Activated T-helper 9 cell treated with anti-CD3 and anti-CD28 coated beads, Interleukin-2, amount 50 U/mL, for 16 hours (primary cell): ENCODE results near the gene FRRS1L.

Source experiments
- DNase-seq: peaks from one replicate; pipeline ENCODE4 v3.0.0-alpha.2; 2020; ENCODE audit warnings: low read depth

The FRRS1L gene

DNA sequence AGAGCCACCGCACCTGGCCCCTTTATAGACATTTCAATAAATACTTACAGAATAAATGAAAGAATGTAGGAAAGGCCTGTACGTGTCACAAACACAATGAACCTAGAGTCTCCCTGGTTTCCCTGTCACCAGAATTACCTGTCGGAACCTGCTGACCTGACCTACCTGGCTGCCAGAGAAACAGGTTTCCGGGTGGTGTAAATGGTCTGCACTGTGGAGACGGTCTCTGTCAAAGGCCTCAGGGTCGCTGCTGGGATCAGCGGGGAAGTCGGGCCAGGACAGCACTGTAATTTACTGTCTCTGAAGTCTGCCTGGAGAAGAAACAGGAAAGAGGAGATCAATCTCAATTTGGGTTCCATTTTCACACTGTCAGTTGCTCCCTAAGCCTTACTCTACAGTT, 9.3 kb upstream of the FRRS1L start:
- no peak for DNase-seq

DNA sequence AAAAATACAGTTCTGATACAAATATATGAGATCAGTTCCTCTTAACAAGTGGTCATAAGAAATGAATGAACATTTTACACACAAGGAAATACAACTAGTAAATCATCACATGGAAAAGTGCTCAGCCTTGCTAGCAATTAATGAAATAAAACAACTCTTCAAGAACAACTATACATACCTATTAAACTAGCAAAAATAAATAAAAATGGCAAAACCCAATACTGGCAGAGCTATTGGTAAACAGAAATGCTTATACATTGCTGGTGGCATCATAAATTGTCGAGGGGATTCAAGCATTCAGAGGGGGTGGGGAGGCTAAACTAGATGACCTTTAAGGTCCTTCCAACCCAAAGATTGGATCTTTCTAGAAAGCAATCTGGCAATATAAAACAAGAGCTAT, 5.9 kb upstream of the FRRS1L start:
- DNase-seq: no peak

DNA sequence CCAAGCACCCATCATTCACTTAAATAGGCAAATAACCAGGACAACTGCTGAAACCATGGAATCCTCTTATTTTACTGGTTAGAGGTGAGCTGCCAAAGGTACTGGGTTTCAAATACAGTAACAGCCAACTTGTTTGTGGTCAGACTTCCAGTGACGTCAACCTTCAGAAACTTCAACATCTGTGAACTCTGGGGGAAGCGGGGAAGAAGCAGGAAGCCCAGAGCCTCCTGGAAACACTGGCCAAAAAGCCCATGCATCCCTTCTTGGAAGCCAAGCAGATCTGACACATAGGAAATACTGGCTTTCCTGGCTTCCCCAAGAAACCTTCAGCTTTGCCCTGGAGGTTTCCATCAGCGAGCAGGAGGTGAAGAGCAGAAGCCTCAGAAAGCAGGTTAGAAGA, 4.9 kb upstream of the FRRS1L start:
- DNase-seq: no peak

DNA sequence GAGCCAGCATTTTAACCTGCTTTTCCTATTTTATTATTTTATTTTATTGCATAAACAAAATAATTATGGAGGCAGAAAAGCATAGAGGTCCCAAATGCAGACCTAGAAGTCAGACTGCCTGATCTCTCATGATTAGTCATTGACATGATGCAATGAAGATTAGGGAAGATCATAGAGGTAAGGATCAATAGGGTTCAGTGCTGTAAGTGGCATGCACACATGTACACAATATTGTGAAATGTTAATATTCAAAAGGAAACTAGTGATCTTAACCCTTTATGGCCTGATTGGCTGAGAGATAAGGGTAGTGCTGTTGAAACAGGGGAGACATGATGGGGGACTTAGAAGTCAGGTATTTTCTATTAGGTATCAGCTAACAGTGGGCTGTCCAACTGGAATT, 1.1 kb upstream of the FRRS1L start:
- no peak for DNase-seq

DNA sequence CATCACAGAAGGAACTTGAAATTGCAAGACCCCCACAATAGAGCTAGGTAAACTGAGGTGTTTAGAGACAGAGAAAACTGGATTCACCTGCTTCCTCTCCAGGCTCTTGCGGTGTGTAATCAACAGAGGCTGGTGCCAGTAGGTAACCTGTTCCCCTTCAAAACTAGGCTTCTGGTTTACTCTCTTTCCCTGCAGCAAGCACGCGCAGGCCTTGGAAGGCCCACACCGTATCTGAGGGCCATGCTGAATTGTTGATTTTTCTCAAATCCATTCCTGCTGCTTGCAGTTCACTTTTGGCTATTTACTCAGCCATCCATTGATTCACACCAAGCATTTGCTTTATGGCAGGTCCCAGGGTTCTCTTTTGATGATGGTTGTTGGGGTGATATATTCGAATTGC, 667 bp upstream of the FRRS1L start:
- DNase-seq: no peak

DNA sequence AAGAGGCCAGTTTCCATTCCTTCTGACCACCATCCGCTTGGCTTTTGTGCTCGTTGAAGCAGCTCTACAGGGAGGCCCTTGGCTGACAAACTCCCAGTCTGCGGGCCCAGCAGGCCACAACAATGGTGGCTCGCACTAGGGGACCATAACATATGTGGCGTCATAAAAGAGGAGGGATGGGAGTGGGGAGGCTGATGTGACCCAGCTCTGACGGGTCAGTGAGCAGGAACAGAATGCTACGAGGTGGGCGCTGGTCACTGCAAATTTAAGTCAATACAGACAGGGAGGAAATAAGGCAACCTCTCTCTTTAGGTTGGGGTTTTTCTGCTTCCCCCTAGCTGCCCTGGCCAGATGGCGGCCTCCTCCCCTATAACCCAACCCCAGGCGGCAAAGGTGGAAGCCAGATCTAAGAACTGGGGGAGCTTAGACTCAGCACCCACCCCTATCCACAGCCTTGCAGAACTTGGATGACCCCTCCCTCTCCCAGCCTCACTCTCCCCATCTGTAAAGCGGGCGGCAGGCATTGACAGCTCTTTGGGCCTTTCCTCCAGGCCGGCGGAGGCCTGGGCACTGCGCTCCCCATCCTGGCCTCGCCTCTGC, 778 bp downstream of the FRRS1L start:
- no peak for DNase-seq

DNA sequence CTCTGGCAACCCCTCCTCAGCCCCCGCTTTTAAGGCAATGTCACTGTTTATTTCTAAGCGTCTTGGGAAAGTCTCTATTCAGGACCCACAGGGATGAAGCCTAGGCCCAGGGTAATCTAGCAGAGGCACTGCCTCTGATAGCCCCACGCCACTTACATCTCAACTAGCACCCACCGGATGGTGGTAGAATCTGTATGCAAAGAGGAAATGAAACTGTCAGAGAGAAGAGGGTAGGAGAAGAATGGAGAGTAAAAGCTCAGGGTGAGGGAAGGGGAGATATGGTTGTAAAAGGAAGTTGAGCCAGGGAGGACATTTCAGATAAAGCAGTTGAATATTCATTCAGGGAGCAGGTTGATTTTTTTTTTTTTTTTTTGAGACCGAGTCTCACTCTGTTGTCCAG, 3.0 kb downstream of the FRRS1L start:
- no peak for DNase-seq

DNA sequence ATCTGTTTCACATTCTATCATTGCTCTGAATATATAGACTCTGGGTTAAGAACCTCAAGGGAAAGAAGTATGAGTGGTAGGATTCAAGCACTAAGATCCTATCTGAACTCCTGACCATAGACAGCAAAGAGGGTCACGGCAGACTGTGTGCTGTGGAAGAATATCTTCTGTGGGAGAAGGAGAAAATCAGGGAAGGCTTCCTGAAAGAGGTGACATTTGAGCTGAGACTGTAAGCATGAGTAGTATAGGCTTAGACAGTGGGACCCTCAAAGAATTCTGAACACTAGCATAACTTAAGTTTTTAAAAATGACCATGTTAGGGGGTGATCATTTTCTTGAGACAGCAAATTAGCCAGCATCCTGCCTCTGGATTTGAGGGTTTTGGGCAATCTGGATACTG, 3.9 kb downstream of the FRRS1L start:
- no peak for DNase-seq

DNA sequence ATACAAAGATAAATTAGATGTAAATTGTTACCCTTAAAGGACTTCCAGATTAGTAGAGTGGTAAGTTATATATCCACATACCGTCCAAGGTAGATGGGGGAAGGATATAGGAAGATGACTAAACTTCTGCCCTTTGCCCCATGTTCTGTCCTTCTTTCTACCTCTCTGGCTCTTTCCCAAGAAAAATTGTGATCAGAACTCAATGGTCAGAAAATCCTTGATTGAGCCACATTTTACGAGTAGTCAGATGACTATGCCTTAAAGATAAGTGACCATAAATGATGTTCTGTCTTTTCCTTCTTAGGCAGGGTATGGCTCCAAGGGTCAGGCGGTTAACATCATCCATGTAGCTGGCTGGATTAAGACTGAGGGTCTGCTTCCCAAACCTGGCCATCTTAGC, 4.4 kb downstream of the FRRS1L start:
- no peak for DNase-seq

DNA sequence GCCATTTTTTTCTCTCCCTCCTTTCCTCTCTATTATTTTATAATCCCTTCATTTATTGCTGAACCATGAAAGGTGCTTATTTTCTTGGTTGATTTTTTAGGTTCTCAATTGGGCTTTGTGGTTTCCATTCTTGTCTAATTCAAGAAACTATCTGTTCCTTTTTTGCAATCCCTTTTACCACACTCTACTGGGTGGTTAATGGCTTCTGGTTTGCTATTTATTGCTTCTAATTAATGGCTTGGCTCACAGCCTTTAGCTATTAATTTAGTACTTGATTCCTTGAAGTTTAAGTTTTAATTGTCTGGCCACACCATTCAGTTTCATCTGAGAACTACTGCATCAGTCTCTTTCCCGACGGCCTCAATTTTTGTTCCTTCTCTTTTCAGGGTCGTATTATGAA, 5.6 kb downstream of the FRRS1L start:
- DNase-seq: no peak

DNA sequence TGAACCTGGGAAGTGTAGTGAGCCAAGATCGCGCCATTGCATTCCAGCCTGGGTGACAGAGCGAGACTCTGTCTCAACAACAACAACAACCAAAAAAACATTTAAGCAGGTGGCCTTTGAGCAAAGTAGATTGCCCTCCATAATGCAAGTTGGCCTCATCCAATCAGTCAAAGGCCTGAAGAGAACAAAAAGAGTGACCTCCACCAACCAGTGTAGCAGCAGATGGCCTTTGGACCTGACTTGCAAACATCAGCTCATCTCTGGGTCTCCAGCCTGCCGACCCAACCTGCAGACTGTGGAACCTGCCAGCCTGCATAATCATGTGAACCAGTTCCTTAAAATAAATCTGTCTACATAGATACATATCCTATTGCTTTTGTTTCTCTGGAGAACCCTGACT, 7.5 kb downstream of the FRRS1L start:
- DNase-seq: no peak

DNA sequence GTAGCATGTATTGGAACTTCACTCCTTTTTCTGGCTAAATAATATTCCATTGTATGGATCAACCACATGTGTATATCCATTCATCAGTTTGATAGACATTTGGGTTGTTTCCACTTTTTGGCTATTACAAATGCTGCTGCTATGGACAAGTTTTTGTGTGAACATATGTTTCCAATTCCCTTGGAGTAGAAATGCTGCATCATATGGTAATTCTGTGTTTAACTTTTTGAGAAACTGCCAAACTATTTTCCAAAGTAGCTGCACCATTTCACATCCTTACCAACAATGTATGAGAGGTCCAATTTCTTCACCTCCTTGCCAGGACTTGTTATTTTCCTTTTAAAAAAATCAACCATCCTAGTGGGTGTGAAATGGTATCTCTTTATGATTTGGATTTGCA, 8.4 kb downstream of the FRRS1L start:
- DNase-seq: no peak

DNA sequence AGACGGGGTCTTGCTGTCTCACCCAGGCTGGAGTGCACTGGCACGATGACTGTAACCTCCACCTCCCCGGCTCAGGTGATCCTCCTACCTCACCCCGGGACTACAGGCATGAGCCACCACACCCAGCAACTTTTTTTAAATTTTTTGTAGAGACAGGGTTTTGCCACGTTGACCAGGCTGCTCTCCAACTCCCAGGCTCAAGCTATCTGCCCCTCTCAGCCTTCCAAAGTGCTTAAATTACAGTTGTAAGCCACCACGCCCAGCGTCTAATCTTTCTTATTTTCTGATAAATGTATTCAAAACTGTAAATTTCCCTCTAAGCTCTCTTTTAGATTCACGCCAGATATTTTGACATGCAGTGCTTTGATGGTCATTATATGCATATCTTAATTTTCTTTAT, 10.3 kb downstream of the FRRS1L start:
- no peak for DNase-seq

DNA sequence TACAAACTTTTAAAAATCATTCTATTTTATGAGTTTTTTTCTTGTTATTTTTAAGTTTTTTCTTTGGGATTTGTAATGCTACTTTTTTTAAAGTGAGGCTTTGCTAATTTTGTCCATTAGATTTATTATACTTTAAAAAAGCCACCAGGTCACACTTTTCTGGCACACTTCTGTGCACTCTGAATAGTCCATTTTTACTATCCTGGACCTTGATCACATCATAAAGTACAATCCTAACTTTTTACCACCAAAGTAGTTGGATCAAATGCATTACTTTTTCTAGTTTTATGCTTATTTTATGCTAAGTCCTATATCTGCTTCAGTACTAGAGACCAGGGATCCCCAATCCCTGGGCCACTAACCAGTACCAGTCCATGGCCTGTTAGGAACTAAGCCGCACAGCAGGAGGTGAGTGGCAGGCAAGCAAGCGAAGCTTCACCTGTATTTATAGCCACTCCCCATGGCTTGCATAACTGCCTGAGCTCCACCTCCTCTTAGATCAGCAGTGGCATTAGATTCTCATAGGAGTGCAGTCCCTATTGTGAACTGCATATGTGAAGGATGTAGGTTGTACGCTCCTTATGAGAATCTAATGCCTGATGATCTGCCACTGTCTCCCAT, 16.0 kb downstream of the FRRS1L start:
- no peak for DNase-seq

DNA sequence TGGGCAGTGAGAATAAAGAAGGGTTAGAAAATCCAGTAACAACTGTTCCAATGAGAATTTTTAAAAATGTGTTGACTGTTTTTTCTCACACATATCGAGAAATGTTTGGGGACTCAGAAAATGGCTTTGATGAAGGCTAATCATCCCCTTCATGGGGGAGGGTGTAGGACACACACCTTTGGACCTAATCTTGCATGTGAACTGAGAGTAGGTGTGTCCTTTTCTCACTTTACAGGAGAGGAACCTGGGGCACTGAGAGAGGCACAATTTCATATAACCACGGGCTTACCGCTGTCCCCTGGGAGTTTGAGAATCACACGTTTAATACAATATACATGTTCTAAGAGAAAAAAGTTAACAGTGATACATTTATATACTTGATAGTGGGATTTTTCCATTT, 17.3 kb downstream of the FRRS1L start:
- DNase-seq: no peak

DNA sequence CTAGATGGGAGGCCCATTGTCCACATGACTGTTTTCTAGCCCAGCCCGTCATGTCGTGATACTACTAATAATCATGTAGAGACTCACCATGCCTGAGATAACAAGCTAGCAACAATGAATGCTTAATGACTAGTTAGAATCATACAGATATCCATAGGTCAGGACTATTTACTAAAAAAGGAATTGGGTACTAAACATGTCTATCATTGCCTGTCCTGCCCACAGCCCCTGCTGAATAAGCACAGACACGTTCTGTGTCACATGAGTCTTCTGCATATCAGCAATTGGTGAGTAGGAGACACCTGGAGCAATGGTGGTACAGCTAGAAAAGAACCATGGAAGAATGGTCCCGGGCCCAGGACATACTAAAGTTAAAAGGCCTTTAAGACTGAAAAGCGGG, 18.0 kb downstream of the FRRS1L start:
- no peak for DNase-seq

DNA sequence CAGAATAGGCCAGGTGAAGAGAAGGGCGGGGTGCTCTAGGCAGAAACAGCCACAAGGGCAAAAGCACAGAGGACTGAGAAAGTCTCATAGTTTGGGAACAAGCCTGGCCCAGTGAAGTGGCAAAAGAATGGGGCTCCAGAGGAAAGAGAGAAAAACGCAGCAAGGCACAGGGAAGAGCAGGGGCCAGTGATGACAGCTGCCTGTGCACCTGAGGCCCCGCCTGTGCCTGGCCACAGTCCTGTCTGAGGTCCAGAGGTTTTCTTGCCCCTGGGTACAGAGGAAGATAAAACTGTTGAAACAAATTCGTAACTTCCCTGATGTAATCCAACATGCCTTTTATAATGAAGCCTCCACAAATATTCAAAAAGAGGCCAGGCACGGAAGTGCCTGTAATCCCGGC, 22.0 kb downstream of the FRRS1L start:
- no peak for DNase-seq

DNA sequence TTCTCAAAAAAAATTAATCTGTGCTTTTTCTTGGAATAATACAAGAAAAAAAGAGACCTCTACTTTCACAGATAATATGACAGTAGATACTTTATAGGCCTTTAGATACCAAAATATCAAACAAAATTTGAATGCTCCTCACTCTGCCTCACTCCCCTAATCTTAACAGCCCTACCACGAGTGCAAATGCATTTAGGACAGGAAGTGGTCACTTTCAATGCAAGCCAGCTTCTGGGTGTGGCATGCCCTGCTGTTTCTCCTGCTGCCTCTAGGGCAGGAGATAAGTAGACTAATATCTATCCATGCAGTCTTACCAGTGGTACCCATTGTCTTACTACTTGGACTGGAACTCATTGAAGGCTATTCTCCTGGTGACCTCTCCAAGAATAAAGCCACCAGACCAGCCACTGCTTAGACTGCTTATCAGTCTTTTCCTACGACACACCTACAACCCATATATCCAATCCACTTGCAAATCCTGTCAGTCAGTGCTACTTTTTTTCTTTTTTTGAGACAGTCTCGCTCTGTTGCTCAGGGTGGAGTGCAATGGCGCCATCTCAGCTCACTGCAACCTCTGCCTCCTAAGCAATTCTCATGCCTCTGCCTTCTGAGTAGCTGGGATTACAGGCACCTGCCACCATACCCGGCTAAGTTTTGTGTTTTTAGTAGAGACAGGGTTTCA, 23.0 kb downstream of the FRRS1L start:
- no peak for DNase-seq

DNA sequence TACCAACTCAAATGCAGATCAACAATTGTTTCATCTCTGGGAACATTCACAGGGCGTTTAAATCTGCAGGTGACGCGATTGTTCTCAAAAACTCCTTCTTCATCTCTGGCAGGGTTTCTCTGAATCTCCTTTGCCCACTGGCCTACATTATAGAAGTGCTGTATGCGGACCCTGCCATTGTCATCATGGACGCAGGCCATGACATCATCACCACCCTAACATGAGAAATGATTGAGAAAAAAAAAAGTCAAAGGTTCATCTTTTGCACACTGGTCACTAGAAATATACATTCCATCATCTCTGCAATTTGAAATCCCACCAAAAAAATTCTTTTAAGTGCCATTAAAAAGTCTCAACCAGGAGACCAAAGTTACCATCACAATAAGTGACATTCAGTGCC, 25.7 kb downstream of the FRRS1L start:
- DNase-seq: no peak

DNA sequence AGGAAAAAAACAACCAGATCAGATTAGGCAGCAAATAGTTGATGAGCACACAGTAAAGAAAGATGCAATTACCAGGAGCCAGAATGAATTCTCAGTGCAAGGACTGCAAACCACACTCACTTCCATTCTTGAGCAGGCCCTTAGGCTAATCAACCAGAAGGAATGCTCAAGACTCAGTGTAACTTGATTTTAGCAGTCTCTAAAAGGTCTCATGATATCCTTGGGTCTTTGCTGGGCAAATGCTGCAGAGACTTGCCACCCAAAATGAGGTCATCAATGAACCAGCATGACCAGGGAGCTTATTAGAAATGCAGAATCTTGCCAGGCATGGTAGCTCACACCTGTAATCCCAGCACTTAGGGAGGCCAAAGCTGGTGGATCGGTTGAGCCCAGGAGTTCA, 27.2 kb downstream of the FRRS1L start:
- no peak for DNase-seq

DNA sequence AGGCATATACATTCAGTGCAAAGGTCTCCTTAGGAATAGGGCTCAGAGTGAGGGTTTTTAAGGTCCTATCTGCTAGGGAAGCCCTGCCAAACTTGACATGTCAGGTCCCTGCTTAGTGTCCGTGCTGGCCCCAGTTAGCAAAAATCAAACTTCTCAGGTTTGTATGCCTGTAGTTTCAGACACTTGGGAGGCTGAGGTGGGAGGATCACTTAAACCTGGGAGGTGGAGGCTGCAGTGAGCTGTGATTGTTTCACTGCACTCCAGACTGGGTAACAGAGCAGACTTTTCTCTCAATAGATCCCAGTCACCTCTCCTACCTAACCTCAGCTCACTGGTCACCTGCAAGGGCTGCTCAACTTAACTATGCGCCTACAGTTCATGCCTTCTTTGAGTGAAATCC, 28.6 kb downstream of the FRRS1L start:
- DNase-seq: no peak

DNA sequence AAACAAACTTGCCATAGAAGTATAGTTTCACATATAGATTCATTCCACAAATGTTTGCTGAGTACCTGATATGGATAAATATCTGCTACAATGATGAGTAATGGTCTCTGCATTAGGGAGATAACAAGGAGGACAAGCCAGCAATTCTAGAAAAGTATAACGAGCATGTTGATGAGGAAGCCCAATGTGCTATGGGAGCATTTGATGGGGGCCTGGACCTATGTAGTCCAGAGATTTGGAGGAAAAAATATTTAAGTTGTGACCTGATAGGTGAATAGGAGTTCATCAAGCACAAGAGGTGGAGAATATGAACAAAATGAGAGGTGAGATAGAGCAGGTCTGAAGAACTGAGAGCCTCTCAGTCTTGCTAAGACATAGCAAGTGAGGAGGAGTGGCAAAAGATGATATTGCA, 32.9 kb downstream of the FRRS1L start:
- no peak for DNase-seq

DNA sequence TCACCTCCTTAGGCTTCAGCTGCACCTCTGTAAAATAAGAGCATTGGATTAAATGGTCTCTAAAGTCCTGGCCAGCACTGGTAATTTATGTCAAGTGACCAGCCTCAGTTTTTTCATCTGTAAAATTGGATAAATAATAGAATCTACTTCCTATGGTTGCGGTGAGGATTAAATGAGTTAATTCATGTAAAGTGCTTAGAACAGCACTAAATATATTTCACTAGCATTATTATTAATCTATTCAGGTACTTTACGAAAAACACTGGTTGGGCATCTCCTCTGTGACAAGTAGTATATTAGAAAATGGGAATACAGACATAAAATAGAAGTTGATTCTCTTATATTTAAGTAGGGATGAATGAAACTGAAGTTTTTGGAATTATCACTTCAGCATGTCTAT, 33.5 kb downstream of the FRRS1L start:
- DNase-seq: no peak

DNA sequence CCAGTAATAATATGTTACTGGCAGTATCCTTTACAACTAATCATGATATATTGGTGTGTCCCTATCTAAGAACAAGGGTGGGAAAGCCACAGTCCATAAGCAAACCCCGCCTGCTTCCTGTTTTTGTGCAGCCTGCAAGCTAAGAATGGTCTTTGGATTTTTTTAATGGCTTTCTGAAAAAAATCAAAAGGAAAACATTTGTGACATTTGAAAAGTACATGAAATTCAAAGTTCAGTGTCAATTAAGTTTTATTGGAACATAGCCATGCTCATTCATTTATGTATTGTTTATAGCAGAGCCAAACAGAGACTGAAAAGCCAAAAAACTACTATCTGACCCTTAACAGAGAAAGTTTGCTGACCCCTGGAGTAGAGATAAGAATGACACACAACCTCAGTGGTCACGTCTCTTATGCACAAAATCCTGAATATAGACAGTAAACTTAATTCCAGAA, 34.5 kb downstream of the FRRS1L start:
- DNase-seq: no peak
